Gastrocnemius medialis (tissue), 4 donors: ENCODE data around the gene GH1. TPM values are rescaled to one million over a fixed set of nuclear protein-coding genes. Genes with fewer than 3 reads are reported as not detected.

Experiments
- total RNA-seq, 4 donors: library from RNA; depleted of rRNA; stranded (reverse); fragments of >200 nt; gene quantifications; one replicate each; pipeline versions ENCODE4 v1.1.0 to v1.2.3, GENCODE V29; 2016

Gene GH1
- total RNA-seq, 4 donors from 2014 or later, result not detected

Other genes starting within 250 kb of the GH1 start
- 1 to 10 TPM in 3 of 4 donors, under 1 TPM in 1; 0.97 to 2.8 (median 1.5) TPM for gene LIMD2, start 218.7 kb downstream of the GH1 start, total RNA-seq
- 10 to 100 TPM in 1 of 4 donors, 1 to 10 TPM in 3; 7.5 to 15.0 (median 8.6) TPM for gene STRADA, start 177.0 kb downstream of the GH1 start, total RNA-seq
- gene CCDC47, start 145.2 kb downstream of the GH1 start, total RNA-seq, result 100 to 1,000 TPM in 1 of 4 donors, 10 to 100 TPM in 3; 81.0 to 110 (median 86.8) TPM
- gene DDX42, start 144.7 kb downstream of the GH1 start, total RNA-seq, result 10 to 100 TPM; 35.9 to 71.6 (median 56.8) TPM
- 100 to 1,000 TPM; 103 to 153 (median 123) TPM for gene PSMC5, start 91.4 kb downstream of the GH1 start, total RNA-seq
- 10 to 100 TPM; 24.6 to 46.3 (median 34.9) TPM for gene FTSJ3, start 91.2 kb downstream of the GH1 start, total RNA-seq
- gene SMARCD2, start 76.2 kb downstream of the GH1 start, total RNA-seq, result 10 to 100 TPM; 30.2 to 64.3 (median 44.9) TPM
- not detected for gene CSH2, start 45.2 kb downstream of the GH1 start, total RNA-seq
- gene GH2, start 36.9 kb downstream of the GH1 start, total RNA-seq, result not detected
- gene CSH1, start 22.3 kb downstream of the GH1 start, total RNA-seq, result not detected
- gene CSHL1, start 7.6 kb downstream of the GH1 start, total RNA-seq, result not detected
- gene CD79B, start 13.5 kb upstream of the GH1 start, total RNA-seq, result 1 to 10 TPM; 2.2 to 5.1 (median 3.3) TPM
- gene SCN4A, start 54.1 kb upstream of the GH1 start, total RNA-seq, result 100 to 1,000 TPM in 1 of 4 donors, 10 to 100 TPM in 3; 45.3 to 107 (median 69.1) TPM
- gene PRR29, start 79.5 kb upstream of the GH1 start, total RNA-seq, result under 1 TPM in 1 of 4 donors, not detected in 3; 0.13 TPM
- 10 to 100 TPM; 39.7 to 82.4 (median 56.3) TPM for gene ICAM2, start 101.8 kb upstream of the GH1 start, total RNA-seq
- 10 to 100 TPM in 3 of 4 donors, 1 to 10 TPM in 1; 9.7 to 27.5 (median 13.8) TPM for gene ERN1, start 211.3 kb upstream of the GH1 start, total RNA-seq